NB4 (cell line): ENCODE results near the gene MYH9.
A peak's percentile ranks its signal among the peaks of the same experiment; 100 is the strongest.

ENCODE experiments used
- DNase-seq: peaks from one replicate; pipeline ENCODE4 v3.0.0; 2010; ENCODE audit warnings: low read depth
- H3K4me3 ChIP-seq: one replicate; pipeline ENCODE4 v1.5.1; 2011; ENCODE audit warnings: mild to moderate bottlenecking, low read depth, low read length, moderate library complexity
- CTCF ChIP-seq: IDR thresholded peaks from one replicate; pipeline ENCODE4 v1.5.1; 2012; ENCODE audit warnings: low read depth, low read length
- MAX ChIP-seq: IDR thresholded peaks from 2 replicates; pipeline ENCODE4 v1.6.1; 2011; ENCODE audit warnings: low read depth, low read length
- MYC ChIP-seq: IDR thresholded peaks from 2 replicates; pipeline ENCODE4 v1.6.1; 2011; ENCODE audit warnings: low read depth, low read length
- POLR2A ChIP-seq: IDR thresholded peaks from 2 replicates; pipeline ENCODE4 v1.6.1; 2011; ENCODE audit warnings: mild to moderate bottlenecking; ENCODE audit not compliant: insufficient read length; ENCODE audit errors: extremely low read depth

The MYH9 gene

GRCh38 chr22:36234919-36235318 lies 152.8 kb downstream of the MYH9 start:
- TF ChIP-seq CTCF: no peak
- TF ChIP-seq POLR2A: no peak
- TF ChIP-seq MYC: no peak
- TF ChIP-seq MAX: no peak
- DNase-seq: no peak
- H3K4me3 ChIP-seq: no peak overlapping the region

GRCh38 chr22:36234213-36234612 lies 153.6 kb downstream of the MYH9 start:
- no peak for DNase-seq
- no peak overlapping the region for H3K4me3 ChIP-seq
- TF ChIP-seq CTCF: no peak
- TF ChIP-seq MAX: no peak

- TF ChIP-seq POLR2A (no peak), MYC (no peak), CTCF (no peak), MAX (no peak)
- H3K4me3 ChIP-seq: no peak overlapping the region
- DNase-seq: no peak
Observed at GRCh38 chr22:36233796-36234195, 154.0 kb downstream of the MYH9 start.

GRCh38 chr22:36232715-36233401 lies 154.9 kb downstream of the MYH9 start:
- DNase-seq: peak; percentile 32
- no peak for TF ChIP-seq POLR2A
- TF ChIP-seq MAX: no peak
- no peak for TF ChIP-seq MYC
- no peak for TF ChIP-seq CTCF
- no peak overlapping the region for H3K4me3 ChIP-seq
